ENCODE results near the gene TTLL6.

DNA sequence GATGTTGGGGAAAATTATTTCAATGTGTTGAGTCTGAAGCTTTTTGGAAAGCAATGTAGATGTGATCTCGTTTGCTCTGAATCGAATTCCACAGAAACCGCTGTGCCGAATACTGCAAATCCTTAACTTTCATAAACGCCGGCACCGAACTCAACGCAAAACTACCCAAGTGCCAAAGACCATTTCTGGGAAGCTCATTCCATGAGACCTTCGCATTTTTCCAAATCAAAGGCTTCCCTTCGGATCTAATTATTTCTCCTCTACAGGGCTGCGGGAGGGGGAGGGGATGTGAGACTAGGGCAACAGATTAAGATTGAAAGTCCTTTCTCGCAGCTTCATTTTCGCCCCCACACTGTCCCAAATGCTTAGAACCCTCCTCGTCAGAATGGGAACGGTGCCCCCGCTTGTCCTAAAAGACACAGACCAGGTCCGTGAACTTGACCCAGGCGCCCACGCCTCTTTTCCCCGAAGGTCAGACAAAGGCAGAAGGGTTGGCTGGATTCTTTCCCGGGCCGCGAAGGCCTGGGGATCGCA, 98.7 kb downstream of the TTLL6 start:
- TF ChIP-seq, protein P1, sequence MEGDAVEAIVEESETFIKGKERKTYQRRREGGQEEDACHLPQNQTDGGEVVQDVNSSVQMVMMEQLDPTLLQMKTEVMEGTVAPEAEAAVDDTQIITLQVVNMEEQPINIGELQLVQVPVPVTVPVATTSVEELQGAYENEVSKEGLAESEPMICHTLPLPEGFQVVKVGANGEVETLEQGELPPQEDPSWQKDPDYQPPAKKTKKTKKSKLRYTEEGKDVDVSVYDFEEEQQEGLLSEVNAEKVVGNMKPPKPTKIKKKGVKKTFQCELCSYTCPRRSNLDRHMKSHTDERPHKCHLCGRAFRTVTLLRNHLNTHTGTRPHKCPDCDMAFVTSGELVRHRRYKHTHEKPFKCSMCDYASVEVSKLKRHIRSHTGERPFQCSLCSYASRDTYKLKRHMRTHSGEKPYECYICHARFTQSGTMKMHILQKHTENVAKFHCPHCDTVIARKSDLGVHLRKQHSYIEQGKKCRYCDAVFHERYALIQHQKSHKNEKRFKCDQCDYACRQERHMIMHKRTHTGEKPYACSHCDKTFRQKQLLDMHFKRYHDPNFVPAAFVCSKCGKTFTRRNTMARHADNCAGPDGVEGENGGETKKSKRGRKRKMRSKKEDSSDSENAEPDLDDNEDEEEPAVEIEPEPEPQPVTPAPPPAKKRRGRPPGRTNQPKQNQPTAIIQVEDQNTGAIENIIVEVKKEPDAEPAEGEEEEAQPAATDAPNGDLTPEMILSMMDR (IDR thresholded peaks at IDR 0.05) = no peak
- TF ChIP-seq POLR2A (IDR thresholded peaks at IDR 0.05) = no peak
